Placental epithelial cell (primary cell): ENCODE results near the gene B4GALNT4. TPM values are rescaled to one million over a fixed set of nuclear protein-coding genes. Genes with fewer than 3 reads are reported as not detected.

ENCODE experiments used
- total RNA-seq: library from RNA; depleted of rRNA; stranded (reverse); fragments of >200 nt; gene quantifications from 2 replicates; pipeline ENCODE4 v1.2.3, GENCODE V29; 2012

B4GALNT4 gene, protein sequence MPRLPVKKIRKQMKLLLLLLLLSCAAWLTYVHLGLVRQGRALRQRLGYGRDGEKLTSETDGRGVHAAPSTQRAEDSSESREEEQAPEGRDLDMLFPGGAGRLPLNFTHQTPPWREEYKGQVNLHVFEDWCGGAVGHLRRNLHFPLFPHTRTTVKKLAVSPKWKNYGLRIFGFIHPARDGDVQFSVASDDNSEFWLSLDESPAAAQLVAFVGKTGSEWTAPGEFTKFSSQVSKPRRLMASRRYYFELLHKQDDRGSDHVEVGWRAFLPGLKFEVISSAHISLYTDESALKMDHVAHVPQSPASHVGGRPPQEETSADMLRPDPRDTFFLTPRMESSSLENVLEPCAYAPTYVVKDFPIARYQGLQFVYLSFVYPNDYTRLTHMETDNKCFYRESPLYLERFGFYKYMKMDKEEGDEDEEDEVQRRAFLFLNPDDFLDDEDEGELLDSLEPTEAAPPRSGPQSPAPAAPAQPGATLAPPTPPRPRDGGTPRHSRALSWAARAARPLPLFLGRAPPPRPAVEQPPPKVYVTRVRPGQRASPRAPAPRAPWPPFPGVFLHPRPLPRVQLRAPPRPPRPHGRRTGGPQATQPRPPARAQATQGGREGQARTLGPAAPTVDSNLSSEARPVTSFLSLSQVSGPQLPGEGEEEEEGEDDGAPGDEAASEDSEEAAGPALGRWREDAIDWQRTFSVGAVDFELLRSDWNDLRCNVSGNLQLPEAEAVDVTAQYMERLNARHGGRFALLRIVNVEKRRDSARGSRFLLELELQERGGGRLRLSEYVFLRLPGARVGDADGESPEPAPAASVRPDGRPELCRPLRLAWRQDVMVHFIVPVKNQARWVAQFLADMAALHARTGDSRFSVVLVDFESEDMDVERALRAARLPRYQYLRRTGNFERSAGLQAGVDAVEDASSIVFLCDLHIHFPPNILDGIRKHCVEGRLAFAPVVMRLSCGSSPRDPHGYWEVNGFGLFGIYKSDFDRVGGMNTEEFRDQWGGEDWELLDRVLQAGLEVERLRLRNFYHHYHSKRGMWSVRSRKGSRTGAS
- total RNA-seq = 0.22 and 4.3 TPM in 2 replicates

DNA sequence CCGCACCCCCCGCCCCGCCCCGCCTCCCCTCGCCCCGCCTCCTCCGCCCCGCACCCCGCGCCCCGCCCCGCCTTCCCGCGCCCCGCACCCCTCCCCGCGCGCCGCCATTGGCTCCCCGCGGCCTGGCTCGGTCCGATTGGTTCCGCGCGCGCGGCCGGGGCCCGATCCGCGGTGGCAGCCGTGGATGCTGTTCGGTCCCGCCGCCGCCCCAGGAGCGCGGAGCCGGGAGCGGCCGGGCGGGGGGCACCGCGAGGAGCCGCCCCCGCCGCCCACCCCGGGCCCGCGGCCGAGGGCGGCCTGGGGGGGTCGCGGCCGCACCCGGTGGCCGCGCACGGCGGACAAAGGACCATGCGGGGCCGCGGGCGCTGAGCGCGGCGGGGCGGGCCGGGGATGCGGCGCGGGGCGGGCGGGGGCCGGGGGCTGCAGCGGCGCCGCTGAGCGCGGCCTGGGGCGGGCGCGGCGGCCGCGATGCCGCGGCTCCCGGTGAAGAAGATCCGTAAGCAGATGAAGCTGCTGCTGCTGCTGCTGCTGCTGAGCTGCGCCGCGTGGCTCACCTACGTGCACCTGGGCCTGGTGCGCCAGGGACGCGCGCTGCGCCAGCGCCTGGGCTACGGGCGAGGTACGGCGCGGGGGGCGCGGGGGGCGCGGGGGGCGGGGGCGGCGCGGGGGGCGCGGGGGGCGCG lies at the start of gene B4GALNT4:
Gene B4GALNT4, plus strand, starts transcription at position 164 of the 683 bp plus-strand sequence. Its CDS starts 305 bp downstream, at position 469.

DNA sequence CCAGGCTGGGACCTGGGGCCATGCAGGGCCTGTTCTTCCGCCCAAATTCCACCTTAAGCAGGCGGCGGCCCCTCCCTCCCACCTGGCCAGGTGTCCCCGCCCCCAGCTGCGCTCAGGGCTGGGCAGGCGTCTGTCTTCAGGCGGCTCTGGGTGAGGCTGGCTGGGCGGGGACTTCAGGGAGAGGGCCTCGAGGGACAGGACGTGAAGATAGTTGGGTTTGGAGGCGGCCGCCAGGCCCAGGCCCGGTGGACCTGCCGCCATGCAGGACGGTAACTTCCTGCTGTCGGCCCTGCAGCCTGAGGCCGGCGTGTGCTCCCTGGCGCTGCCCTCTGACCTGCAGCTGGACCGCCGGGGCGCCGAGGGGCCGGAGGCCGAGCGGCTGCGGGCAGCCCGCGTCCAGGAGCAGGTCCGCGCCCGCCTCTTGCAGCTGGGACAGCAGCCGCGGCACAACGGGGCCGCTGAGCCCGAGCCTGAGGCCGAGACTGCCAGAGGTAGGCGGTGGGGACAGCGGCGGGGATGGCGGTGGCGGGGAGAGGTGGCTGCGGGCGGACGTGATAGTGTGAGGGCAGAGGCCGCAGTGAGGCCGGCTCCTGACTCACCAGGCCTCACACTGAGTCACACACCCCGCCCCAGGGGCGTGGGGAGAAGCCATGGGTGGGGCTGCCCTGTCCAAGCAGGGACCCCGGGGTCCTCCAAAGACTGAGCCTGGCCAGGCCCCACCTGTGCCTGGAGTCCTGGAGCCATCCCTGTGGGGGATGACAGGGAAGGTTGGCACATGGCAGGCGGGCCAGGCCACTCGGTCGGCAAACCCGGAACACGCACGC lies 24.9 kb downstream of the B4GALNT4 start, which contains the start of gene PKP3:
Gene PKP3, plus strand, starts transcription at position 176 of the 824 bp plus-strand sequence. Its CDS starts 84 bp downstream, at position 260.

Other genes starting within 250 kb of the B4GALNT4 start
- gene SCGB1C1, start 176.4 kb upstream of the B4GALNT4 start, total RNA-seq = not detected in 2 replicates
- 36.1 and 40.4 TPM in 2 replicates for gene BET1L, start 162.1 kb upstream of the B4GALNT4 start, total RNA-seq
- 162 and 298 TPM in 2 replicates for gene RIC8A, start 161.8 kb upstream of the B4GALNT4 start, total RNA-seq
- gene SIRT3, start 133.2 kb upstream of the B4GALNT4 start, total RNA-seq = 12.6 and 13.3 TPM in 2 replicates
- 85.2 and 141 TPM in 2 replicates for gene PSMD13, start 132.5 kb upstream of the B4GALNT4 start, total RNA-seq
- gene NLRP6, start 91.1 kb upstream of the B4GALNT4 start, total RNA-seq = not detected in 2 replicates
- 3.9 and 14.1 TPM in 2 replicates for gene PGGHG, start 80.4 kb upstream of the B4GALNT4 start, total RNA-seq
- gene IFITM5, start 70.0 kb upstream of the B4GALNT4 start, total RNA-seq = not detected in 2 replicates
- 1.6 and 22.8 TPM in 2 replicates for gene IFITM2, start 61.7 kb upstream of the B4GALNT4 start, total RNA-seq
- 2.4 TPM in 1 of 2 replicates, not detected in the other for gene IFITM1, start 55.5 kb upstream of the B4GALNT4 start, total RNA-seq
- gene IFITM3, start 48.6 kb upstream of the B4GALNT4 start, total RNA-seq = 23.4 and 25.1 TPM in 2 replicates
- gene PKP3, start 24.7 kb downstream of the B4GALNT4 start, total RNA-seq = 417 and 687 TPM in 2 replicates
- 1.5 and 3.1 TPM in 2 replicates for gene SIGIRR, start 45.5 kb downstream of the B4GALNT4 start, total RNA-seq
- gene ANO9, start 72.5 kb downstream of the B4GALNT4 start, total RNA-seq = 9.0 and 57.4 TPM in 2 replicates
- 24.3 and 36.5 TPM in 2 replicates for gene PTDSS2, start 80.8 kb downstream of the B4GALNT4 start, total RNA-seq
- 283 and 353 TPM in 2 replicates for gene RNH1, start 137.7 kb downstream of the B4GALNT4 start, total RNA-seq
- 22.0 and 36.9 TPM in 2 replicates for gene HRAS, start 166.1 kb downstream of the B4GALNT4 start, total RNA-seq
- gene LRRC56, start 168.0 kb downstream of the B4GALNT4 start, total RNA-seq = 0.22 and 1.6 TPM in 2 replicates
- gene LMNTD2, start 191.2 kb downstream of the B4GALNT4 start, total RNA-seq = 3.3 and 10.6 TPM in 2 replicates
- gene RASSF7, start 191.5 kb downstream of the B4GALNT4 start, total RNA-seq = 53.0 and 66.8 TPM in 2 replicates
- 32.5 and 38.1 TPM in 2 replicates for gene PHRF1, start 207.0 kb downstream of the B4GALNT4 start, total RNA-seq
- 5.1 and 8.0 TPM in 2 replicates for gene IRF7, start 246.5 kb downstream of the B4GALNT4 start, total RNA-seq